ENCODE data around the gene OXSM. TPM values are rescaled to one million over a fixed set of nuclear protein-coding genes. Genes with fewer than 3 reads are reported as not detected.

Gene OXSM
- total and polyA plus RNA-seq, 10 of the 15 experiments (the other 5 are each of a cell fraction or from before 2014, with no cell fraction given) = 12.9 to 37.5 (median 22.1) TPM

GRCh38 chr3:25781145-25781757 is 8.6 kb upstream of the OXSM start (continued):
- TF ChIP-seq REST (IDR thresholded peaks at IDR 0.05; ENCODE audit: low read depth, low read length) (no peak), EP300 (IDR thresholded peaks at IDR 0.05; ENCODE audit: borderline replicate concordance in 1 of 2, control insufficient read depth in 1 of 2, low read depth in 2 of 2, low read length in 2 of 2) (no peak), NBN (IDR thresholded peaks at IDR 0.05) (peak; percentile 71; the same call in 1 of the 2 replicates), CEBPZ (IDR thresholded peaks at IDR 0.05; ENCODE audit: low read depth, low read length) (no peak), ASH2L (IDR thresholded peaks at IDR 0.05; ENCODE audit: borderline replicate concordance, low read depth) (0 out of 2 replicates have a peak, but pooled peaks have one; percentile 47), BCL3 (IDR thresholded peaks at IDR 0.05; ENCODE audit: borderline replicate concordance, insufficient read depth, low read depth, low read length, poor library complexity, severe bottlenecking) (no peak), BRCA1 (IDR thresholded peaks at IDR 0.05; ENCODE audit: low read depth, low read length) (no peak), ATF7 (IDR thresholded peaks at IDR 0.05; ENCODE audit: low read depth) (0 out of 2 replicates have a peak, but pooled peaks have one; percentile 41)
